GM21723 (cell line): ENCODE measurements around the gene TNIP2.

Experiments used
- ATAC-seq: cut with Tn5 transposase; IDR thresholded peaks from one replicate; pipeline ENCODE4 v1.9.1; 2021; ENCODE audit warnings: mild to moderate bottlenecking, moderate library complexity; ENCODE audit not compliant: unreplicated experiment

TNIP2 gene

DNA sequence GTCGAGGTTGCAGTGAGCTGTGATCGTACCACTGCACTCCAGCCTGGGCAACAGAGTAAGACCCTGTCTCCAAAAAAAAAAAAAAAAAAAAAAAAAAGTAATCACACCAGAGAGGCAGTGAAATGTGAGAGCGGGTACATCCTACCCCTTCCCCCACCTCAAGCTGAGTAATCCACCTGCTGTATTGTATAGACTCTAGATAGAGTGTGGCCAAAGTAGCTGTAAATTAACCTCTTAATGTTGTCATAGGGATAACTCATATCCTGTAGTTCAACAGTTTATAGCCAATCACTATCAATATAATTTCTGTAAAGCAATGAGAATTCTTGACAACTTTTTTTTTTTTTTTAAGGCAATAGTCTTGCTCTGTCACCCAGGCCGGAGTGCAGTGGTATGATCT lies 30.8 kb downstream of the TNIP2 start:
- ATAC-seq, result no peak

DNA sequence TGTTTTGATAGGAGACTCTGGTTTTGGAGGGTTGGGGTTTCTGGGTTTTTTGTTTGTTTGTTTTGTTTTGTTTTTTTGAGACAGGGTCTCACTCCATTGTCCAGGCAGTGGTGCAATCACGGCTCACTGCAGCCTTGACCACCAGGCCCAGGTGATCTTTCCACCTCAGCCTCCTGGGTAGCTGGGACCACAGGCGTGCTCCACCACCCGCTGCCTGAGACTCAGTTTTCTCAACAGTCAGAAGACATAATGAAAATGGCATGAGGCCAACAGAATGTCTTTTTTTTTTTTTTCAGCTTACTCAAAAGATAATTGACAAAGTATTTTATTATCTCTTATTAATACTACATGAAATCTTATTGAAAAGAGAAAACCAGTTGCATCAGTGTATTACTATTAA lies 32.4 kb downstream of the TNIP2 start:
- no peak for ATAC-seq

DNA sequence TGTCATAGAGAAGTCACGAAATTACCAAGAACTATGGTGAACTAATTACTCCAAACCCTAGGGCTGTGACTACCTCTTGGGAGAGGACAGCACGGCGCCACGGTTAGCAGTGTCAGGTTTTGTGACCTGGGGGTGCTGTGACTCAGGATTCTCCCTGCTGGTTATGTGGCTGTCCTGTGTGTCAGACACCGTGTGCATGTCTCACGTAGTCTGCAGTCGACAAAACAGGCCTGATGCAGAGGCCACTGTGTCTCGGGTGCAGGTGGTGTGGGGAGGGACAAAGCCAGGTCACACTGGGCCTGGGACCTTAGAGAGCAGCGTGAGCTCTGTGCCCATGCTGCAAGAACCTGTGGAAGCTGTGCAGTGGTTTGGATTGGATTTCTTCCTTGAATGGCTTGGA lies 34.1 kb downstream of the TNIP2 start:
- no peak for ATAC-seq

DNA sequence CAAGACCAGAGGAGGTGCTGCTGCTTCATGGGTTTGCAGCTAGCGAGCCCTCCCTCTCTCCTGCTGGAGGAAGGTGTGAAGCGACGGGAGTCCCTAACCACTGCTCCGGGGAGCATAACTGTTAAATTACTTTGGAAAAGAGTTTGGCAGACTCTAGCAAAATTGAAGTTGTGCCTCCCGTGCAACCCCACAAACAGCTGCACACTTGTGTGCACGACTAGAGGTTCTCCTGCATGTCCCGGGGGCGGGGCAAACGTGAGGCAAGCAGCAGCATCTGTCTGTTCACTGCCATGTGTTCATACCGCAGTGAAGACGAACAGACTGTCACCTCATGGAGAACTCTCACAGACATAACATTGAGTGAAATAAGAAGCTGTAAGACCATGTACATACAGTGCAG lies 34.5 kb downstream of the TNIP2 start:
- no peak for ATAC-seq

DNA sequence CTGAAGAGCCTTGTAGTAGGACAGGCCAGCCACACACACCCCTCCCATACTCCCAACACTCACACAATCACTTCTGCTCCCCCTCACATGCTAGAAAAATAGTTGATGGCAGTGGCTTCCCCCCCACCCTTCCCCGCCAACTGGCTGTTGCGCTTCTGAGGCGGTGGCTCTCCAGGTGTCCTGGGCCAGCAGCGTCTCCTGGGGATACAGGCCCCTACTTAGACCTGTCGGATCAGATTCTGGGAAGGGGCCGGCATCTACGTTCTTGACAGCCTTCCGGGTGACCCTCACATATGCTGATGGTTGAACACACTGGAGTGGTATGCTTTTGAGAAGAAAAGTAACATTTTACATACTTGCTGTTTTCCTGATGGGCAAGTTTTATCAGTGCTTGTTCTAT lies 39.9 kb downstream of the TNIP2 start:
- ATAC-seq, result no peak

DNA sequence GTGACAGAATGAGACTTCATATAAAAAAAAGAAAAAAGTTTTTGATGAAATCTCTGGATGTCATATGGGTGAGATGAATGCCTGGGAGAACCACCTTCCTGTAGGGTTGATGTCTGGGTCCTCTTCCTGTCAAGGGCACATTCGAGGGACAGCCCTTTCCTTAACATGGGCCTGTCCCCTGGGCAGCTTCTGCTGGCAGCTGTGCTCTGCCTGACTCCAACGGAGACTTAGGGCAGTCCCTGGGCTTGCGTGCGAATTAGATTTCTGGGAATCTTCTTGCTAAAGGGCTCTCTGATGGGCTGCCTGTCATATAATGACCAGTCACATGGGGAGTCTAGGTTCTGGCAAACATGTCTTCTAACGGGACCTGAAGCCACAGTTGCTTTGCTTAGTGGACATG lies 40.7 kb downstream of the TNIP2 start:
- no peak for ATAC-seq

DNA sequence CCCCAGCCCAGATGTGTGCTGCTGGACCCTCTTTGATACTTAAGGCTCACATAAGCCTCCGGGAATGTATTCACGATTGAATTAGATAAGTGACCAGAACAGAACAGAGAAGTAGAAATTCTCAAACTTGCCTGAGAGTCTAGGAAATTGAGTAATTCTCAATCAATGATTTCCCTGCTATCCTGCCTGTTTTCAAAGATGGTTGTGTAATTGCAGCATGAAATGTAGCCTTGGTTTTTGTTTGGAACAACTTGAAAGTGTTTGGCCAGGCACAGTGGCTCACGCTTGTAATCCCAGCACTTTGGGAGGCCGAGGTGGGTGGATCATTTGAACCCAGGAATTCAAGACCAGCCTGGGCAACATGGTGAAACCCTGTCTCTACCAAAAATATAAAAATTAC lies 41.2 kb downstream of the TNIP2 start:
- no peak for ATAC-seq

DNA sequence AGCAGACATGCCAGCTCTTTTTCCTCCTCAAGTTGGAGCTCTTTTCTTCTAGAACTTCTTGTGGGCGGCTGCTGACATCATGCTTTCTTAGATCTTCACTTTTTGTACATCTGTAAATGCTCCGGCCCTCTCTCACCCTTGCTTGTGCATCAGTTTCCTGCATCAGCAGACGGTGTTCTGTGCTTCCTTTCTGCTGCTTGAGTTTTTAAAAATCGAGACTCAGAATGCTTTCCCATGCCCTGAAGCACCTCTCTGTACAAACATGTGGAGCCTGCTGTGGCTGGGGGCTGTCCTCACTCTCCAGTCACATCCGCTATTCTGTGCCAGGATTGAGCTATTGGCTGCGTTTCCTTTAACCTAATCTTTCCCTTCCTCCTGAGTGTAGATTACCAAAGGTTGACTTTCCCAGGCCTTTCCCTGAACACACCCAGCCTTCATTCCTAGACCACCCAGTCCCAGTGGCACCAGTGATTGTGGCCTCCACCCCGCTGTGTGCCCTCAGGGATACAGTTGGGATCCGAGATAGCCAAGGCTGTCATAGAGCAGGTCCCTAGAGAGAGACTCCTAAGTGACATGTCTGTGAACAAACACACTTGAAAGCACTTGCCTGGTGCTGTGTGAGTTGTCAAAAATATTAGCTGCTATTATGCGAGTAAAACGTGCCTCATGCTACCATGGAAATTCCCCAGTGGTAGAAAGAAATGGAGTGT lies 41.9 kb downstream of the TNIP2 start:
- ATAC-seq, result no peak

DNA sequence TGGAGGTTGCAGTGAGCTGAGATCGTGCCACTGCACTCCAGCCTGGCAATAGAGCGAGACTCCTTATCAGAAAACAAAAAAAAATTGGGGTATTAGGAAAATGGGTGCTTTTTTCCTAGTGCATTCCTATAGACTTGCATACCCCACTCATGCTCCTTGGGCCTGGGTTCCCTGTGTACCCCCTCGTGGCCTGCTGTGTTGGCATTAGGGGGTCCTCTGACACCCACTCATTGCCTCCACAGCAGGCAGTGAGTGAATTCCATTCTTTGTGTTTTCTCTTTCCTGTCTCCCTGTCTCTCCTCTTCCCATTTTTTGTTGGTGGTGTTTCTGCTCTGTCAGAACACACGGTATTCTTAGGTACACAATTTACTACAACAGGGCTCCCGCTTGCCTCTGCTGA lies 42.8 kb downstream of the TNIP2 start:
- no peak for ATAC-seq

DNA sequence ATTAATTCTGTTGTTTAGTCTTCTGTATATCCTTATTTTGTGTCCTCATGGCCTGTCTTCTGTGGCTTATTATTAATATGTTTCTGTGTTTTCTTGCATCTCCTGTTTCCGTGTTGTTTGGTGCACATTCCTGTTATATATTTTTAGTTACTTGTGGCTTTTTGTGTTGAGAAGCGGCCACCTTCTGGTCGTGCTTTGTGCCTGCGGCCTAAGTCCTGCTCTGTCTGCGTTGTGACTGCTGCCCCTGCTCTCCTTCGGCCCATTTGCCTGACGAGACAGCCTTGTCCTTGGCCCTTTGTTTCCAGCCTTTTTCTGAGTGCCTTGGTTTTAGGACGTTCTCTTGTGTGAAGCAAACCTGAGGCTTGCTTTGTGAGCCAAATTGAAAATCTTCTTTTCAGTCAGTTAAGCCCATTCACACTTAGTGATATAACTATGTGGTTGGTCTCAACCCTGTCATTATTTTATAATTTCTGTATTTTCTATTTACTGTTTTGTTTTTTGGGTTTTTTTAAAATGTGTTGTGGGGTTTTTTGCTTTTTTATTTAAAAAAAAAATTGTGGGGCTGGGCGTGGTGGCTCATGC lies 43.8 kb downstream of the TNIP2 start:
- no peak for ATAC-seq

DNA sequence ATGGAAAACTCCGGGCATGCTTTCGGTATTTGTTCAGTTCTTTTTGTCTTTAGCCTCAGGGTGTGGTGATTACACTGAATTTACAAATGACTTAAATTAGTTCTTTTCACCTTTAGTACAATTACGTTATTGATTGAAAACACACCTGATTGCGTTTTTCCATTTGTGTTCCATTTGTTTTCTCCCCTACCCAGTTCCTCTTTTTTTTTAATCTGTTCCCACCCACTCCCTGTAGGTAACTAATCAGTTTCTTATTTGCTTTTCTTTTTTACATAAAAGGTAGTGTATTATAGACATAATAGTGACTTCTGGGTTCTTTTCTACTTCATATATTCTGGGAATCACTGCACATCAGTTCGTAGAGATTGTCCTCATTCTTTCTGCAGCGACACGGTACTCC lies 53.4 kb downstream of the TNIP2 start:
- no peak for ATAC-seq

DNA sequence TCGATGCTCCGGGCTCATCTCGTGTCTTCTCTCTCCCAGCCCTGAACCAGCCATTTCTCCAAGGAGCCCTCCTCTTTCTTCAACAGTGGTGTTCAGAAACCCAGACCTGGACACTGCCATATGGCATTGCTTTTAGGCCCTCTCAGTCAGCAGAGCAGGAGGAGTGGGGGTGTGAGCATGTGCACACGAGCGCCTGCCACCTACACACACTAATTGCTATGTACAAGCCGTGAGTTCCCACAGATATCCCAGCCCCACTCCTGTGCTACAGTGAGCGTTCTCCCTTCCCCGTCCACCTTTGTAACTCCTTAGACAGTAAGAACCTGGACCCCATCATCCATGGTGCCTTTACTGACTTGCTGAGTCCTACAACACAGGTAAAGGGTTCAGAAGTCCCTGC lies 53.8 kb downstream of the TNIP2 start:
- ATAC-seq, result no peak

DNA sequence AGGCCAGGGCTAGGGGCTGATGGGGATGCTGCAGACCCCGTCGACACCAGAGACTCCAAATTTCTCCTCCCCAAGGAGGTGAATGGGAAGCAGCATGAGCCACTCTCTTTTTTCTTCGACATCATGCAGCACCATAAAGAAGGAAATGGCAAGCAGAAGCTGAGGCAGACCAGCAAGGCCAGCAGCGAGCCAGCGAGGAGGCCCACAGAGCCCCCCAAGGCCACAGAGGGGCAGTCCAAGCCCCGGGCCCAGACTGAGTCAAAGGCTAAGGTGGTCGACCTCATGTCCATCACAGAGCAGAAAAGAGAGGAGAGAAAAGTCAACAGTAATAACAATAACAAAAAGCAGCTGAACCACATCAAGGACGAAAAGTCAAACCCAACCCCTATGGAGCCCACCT lies 56.1 kb downstream of the TNIP2 start:
- no peak for ATAC-seq

DNA sequence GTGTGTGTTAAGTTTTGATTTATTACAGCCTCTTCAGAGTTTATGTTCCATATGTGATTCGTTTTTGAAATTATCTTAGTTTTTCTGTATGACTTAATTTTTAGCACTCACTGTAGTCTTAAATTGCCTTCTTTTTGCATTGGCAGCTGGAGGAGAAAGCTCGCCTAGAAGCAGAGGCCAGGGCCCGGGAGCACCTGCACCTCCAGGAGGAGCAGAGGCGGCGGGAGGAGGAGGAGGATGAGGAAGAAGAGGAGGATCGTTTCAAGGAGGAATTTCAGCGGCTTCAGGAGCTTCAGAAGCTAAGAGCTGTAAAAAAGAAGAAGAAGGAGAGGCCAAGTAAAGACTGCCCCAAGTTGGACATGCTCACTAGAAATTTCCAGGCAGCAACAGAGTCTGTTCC lies 56.6 kb downstream of the TNIP2 start:
- ATAC-seq, result no peak

DNA sequence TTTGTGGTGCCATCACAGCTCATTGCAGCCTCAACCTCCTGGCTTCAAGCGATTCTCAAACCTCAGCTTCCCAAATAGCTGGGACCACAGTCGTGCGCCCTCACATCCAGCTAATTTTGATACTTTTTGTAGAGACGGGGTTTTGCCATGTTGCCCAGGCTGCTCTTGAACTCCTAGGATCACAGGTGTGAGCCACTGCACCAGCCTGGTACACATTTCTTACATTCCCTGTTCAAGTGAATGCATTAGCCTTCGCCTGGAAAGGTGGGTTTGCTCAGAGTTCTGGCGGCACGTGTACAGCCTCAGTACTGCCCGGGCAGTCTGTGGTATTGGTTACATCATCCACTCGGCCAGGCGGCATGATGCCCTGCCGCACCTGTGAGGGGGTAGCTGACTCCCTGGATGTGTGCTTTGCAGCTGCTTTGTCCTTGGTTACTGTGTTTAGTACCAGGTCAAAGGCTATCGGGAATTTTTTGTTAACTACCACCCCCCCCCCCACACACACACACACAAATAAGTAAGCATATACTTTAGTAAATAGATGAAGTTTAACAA lies 57.1 kb downstream of the TNIP2 start:
- ATAC-seq, result no peak

DNA sequence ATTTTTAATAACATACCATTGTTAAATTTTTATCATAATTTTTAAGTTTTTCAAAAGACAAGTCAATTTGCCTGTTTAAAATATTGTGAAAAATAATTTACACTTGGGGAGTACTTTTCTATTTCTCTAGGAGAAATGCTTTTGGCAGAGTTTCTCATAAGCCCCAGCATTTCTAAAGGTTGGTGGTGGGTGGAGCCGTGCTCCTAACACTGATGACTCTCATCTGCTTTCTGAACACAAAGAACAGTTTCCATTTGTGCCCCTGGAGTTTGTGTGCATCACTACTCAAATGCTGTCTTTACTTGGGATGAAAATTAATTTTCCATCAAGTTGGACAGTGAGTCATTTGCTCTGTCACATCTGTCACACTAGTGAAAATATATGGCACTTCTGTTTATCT lies 57.6 kb downstream of the TNIP2 start:
- no peak for ATAC-seq

DNA sequence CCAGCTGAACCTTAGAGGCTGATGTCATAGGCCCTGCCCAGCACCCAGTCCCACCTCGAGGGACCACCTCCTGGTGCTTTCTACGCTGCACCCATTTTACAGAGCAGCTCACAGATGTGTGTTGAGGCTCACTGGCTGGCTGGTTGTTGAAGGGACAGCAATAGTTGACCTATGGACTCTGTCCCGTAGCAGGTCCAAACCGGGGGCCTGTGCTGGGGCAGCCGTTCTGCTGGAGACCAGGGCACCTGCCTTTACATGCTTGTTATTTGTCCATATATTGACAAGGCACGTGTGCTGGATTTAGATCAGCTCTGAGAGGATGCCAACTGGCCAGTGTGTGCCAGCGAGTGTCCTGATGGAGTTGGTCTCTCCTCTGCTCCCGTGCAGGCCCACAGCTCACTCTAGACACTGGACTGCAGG lies 58.1 kb downstream of the TNIP2 start:
- ATAC-seq, result no peak

DNA sequence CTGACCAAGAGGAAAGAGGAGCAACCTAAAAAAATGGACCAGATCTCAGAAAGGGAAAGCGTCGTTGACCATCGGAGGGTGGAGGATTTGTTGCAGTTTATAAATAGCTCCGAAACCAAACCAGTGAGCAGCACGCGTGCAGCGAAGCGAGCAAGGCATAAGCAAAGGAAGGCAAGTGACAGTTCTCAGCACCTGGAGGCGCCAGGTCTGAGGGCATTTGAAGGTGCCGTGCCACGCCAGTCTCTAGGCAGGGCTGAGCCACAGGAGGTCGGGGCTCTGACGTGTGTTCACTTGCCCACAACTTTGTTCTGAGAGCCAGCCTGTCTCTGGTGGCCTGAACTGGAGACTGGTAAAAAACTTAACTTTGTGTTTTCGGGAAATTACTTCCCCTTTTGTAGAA lies 59.7 kb downstream of the TNIP2 start:
- ATAC-seq, result peak; percentile 84

DNA sequence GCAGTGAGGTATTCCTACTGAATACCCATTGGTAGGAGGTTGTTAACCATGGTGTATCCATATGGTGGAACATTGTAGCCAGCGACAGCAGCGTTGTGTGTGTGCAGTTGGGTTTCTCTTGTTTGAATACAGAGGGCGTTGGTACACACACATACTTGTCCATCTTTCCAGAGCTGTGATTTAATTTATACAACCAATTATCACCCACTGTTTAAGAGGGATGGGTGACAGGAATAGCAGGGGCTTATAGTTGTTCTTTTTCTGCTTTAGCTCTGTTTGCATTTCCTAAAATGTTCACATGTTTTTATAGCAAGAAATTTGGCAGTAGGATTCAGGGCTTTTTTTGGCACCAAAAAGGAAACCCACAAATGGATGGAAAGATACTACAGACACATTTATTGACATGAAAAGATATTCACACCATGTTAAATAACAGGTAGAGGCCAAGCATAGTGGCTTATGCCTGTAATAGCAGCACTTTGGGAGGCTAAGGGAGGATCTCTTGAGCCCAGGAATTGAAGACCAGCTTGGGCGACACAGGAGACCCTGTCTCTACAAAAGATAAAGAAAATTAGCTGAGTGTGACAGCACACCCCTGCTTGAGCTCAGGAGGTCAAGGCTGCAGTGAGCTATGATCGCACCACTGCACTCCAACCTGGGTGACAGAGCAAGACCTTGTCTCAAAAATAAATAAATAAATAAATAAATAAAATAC lies 60.6 kb downstream of the TNIP2 start:
- ATAC-seq, result no peak

DNA sequence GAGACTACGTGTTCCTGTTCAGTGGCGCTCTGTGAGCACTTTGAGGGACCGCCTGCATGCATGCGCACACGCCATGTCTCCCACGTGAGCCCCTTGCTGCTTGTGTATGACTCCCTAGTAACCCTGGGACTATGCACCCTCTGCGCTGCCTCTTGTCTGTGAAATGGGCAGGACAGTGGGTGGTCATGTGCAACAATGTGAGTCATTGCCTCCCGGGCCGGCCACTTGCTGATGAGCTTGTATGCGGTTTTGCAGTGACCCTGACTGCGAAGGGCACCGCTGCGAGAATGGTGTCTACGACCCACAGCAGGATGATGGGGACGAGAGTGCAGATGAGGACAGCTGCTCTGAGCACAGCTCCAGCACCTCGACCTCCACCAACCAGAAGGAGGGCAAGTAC lies 61.4 kb downstream of the TNIP2 start:
- no peak for ATAC-seq

DNA sequence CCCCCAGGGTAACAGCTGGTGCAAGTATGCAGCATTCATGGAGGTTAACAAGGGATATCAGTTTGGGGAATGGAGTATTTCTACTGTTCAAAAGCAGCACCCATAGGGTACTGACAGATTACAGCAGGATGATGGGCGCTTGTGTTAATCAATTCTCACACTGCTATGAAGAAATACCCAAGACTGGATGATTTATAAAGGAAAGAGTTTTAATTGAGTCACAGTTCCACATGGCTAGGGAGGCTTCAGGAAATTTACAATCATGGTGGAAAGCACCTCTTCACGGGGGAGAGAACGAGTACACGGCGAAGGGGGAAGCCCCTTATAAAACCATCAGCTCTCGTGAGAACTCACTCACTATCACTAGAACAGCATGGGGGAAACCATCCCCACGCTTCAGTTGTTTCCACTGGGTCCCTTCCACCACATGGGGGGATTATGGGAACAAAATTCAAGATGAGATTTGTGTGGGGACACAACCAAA lies 64.1 kb downstream of the TNIP2 start:
- no peak for ATAC-seq
